Measurements from ENCODE around the gene NOX3.
"Not testable (repeated sequence)": the region's sequence is repeated elsewhere in the genome, so short reads cannot be mapped to it uniquely, and the experiment has no call there.

The NOX3 gene

GRCh38 chr6:155455766-155456165, at the start of gene NOX3:
TSS of gene NOX3 (minus strand) at chr6:155455839. CDS start at chr6:155455800, 39 bp downstream.
- no peak for DNase-seq

- DNase-seq: no peak
Observed at GRCh38 chr6:155504848-155505607, 49.4 kb upstream of the NOX3 start.

- DNase-seq: no peak
Observed at GRCh38 chr6:155502393-155502792, 46.8 kb upstream of the NOX3 start.

- no peak for DNase-seq
Observed at GRCh38 chr6:155499574-155499973, 43.9 kb upstream of the NOX3 start.

- no peak for DNase-seq
Observed at GRCh38 chr6:155498370-155498769, 42.7 kb upstream of the NOX3 start.

- no peak for DNase-seq
Observed at GRCh38 chr6:155497273-155497672, 41.6 kb upstream of the NOX3 start.

- no peak for DNase-seq
Observed at GRCh38 chr6:155495011-155495768, 39.6 kb upstream of the NOX3 start.

- peak; percentile 1 for DNase-seq
Observed at GRCh38 chr6:155493694-155494143, 38.1 kb upstream of the NOX3 start.

GRCh38 chr6:155493026-155493693, 37.5 kb upstream of the NOX3 start:
- no peak for DNase-seq

GRCh38 chr6:155492061-155492735, 36.6 kb upstream of the NOX3 start:
- DNase-seq: no peak

GRCh38 chr6:155491421-155491820, 35.8 kb upstream of the NOX3 start:
- DNase-seq: no peak

- not testable (repeated sequence) for DNase-seq
Observed at GRCh38 chr6:155488197-155488596, 32.6 kb upstream of the NOX3 start.

- no peak for DNase-seq
Observed at GRCh38 chr6:155487371-155488130, 31.9 kb upstream of the NOX3 start.

- no peak for DNase-seq
Observed at GRCh38 chr6:155486721-155487294, 31.2 kb upstream of the NOX3 start.

GRCh38 chr6:155485756-155486155, 30.1 kb upstream of the NOX3 start:
- no peak for DNase-seq

- DNase-seq: no peak
Observed at GRCh38 chr6:155483858-155484257, 28.2 kb upstream of the NOX3 start.

- DNase-seq: no peak
Observed at GRCh38 chr6:155481215-155481614, 25.6 kb upstream of the NOX3 start.

- no peak for DNase-seq
Observed at GRCh38 chr6:155473741-155474140, 18.1 kb upstream of the NOX3 start.

GRCh38 chr6:155472886-155473285, 17.2 kb upstream of the NOX3 start:
- no peak for DNase-seq

- not testable (repeated sequence) for DNase-seq
Observed at GRCh38 chr6:155470979-155471616, 15.5 kb upstream of the NOX3 start.

- DNase-seq: not testable (repeated sequence)
Observed at GRCh38 chr6:155468543-155468942, 12.9 kb upstream of the NOX3 start.
